HG03095 (cell line): ENCODE results near the gene COL27A1.

Source experiments
- ATAC-seq: cut with Tn5 transposase; IDR thresholded peaks from one replicate; pipeline ENCODE4 v1.9.1; 2021; ENCODE audit warnings: moderate library complexity; ENCODE audit not compliant: unreplicated experiment

Gene COL27A1

GRCh38 chr9:114221706-114222465, 66.5 kb downstream of the COL27A1 start:
- ATAC-seq, result no peak

- ATAC-seq, result no peak
These were observed 68.4 kb downstream of the COL27A1 start for GRCh38 chr9:114223564-114224246.

GRCh38 chr9:114224247-114224610, 68.9 kb downstream of the COL27A1 start:
- no peak for ATAC-seq

GRCh38 chr9:114225561-114226212, 70.3 kb downstream of the COL27A1 start:
- ATAC-seq, result no peak

GRCh38 chr9:114226246-114227055, 71.1 kb downstream of the COL27A1 start:
- ATAC-seq, result no peak

GRCh38 chr9:114227288-114228015, 72.1 kb downstream of the COL27A1 start:
- ATAC-seq, result no peak

GRCh38 chr9:114228016-114228808, 72.9 kb downstream of the COL27A1 start:
- no peak for ATAC-seq

- ATAC-seq, result no peak
These were observed 74.0 kb downstream of the COL27A1 start for GRCh38 chr9:114229295-114229694.

GRCh38 chr9:114230068-114230467, 74.7 kb downstream of the COL27A1 start:
- ATAC-seq, result no peak

GRCh38 chr9:114231273-114231672, 75.9 kb downstream of the COL27A1 start:
- ATAC-seq, result no peak

- ATAC-seq, result no peak
These were observed 76.5 kb downstream of the COL27A1 start for GRCh38 chr9:114231719-114232449.

GRCh38 chr9:114233491-114234185, 78.3 kb downstream of the COL27A1 start:
- no peak for ATAC-seq

- no peak for ATAC-seq
These were observed 79.8 kb downstream of the COL27A1 start for GRCh38 chr9:114235033-114235661.

- ATAC-seq, result no peak
These were observed 81.2 kb downstream of the COL27A1 start for GRCh38 chr9:114236391-114237138.

GRCh38 chr9:114237247-114237646, 81.9 kb downstream of the COL27A1 start:
- ATAC-seq, result no peak

GRCh38 chr9:114237781-114238180, 82.4 kb downstream of the COL27A1 start:
- ATAC-seq, result no peak

- ATAC-seq, result no peak
These were observed 83.1 kb downstream of the COL27A1 start for GRCh38 chr9:114238472-114238871.
